GM12892 (cell line): ENCODE results near the gene KIAA1755.

Experiments used
- POLR2AphosphoS5 ChIP-seq: IDR thresholded peaks from 2 replicates; pipeline ENCODE4 v1.6.1; 2011; ENCODE audit warnings: low read depth, low read length, control low read depth
- TAF1 ChIP-seq: IDR thresholded peaks from 2 replicates; pipeline ENCODE4 v1.6.1; 2011; ENCODE audit warnings: low read depth, mild to moderate bottlenecking, control low read depth, low read length, borderline replicate concordance

- no peak for TF ChIP-seq TAF1
- no peak for TF ChIP-seq POLR2AphosphoS5
These were observed 65.5 kb downstream of the KIAA1755 start for GRCh38 chr20:38194971-38195504.
